HG03432 (cell line): ENCODE results near the gene OPA1.

Experiments
- ATAC-seq: cut with Tn5 transposase; IDR thresholded peaks from one replicate; pipeline ENCODE4 v1.9.1; 2021; ENCODE audit warnings: mild to moderate bottlenecking, moderate library complexity; ENCODE audit not compliant: unreplicated experiment

OPA1 gene

DNA sequence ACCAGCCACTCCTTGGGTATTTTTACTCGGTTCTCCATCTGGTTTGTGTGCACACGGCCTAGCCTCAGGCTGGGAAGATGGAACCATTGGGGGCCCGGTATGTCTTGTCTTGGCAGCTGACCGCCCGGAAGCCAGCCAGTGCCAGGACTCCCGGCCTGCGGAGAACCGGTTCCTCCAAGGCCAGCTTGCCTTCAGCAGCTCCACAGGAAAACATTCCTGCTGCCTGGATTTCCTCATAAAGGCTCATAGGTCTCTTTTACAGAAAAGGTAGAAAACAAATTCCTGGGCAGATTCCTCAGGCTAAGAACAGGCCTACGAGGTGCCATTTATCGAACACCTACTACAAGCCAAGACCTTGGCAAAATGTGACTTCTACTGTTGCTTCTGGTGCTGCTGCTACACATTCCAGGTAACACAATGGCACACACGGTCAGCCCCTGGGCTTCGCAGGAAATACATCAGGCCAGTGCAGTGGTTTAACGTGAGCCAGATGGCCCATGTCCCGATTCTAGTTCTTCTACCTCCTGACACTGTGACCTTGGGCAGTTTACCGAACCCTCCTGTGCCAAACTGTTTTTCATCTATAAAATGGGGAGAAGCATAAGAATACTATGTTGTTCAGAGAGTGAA, 141.8 kb downstream of the OPA1 start:
- no peak for ATAC-seq

DNA sequence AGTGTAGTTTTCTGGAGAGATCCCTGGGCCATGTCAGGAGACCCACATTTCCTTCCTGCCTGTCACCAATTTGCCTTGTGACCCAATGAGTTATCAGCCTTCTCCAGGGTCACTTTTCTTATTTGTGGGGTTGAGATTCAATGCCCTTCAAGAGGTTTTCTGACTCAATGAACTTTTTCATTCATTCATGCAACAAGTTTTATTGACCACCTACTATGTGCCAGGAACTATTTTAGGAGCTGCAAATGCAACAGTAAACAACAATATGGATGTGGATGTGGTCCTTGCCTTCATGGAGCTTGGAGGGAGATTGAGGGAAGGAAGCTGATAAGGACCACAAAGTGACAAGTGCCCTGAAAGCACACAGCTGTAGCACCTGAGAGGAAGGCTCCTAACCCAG, 142.8 kb downstream of the OPA1 start:
- ATAC-seq = no peak

DNA sequence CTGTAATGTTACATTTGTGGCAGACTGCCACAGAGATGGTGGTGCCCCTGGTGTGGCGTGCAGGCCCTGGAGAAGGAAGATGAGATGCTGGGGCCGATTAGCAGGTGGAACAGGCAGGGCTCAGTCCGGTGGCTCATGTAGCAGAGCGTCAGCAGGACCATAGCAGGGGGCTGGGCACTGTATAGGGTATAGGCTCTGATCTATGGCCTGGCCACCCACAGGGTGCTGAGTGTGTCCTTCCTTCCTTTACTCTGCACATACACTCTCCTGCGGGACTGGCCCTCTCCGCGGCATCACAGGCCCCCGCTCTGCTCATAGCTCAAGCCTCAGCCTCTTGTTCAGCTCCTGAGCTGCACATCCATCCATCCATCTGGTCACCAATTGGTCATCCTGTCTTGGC, 143.6 kb downstream of the OPA1 start:
- no peak for ATAC-seq

DNA sequence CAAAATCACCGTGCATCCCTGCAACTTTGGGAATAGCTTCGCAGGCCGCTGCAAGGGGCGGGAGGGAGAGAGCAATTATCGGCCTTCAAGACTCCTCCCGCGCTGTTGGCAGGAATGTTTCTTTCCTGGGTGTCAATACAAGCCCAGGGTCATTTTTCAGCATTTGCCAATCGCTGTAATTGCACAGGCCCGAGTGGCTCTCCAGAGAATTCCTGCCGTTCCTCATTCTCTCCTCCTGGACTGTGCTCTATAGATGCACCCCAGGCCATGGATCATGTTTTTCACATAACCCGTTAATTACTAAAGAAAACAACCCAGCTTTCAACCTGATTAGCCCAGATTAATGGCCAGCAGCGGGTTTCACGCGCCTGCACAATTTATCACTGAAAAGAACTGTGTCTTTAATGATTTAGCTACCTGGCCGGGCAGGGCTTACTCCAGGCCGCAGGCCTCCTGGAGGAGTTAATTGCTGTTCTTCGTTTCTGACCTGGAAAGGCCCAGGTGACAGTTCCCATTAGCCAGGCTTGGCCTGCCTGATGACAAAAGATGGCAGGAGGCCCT, 144.3 kb downstream of the OPA1 start:
- no peak for ATAC-seq

DNA sequence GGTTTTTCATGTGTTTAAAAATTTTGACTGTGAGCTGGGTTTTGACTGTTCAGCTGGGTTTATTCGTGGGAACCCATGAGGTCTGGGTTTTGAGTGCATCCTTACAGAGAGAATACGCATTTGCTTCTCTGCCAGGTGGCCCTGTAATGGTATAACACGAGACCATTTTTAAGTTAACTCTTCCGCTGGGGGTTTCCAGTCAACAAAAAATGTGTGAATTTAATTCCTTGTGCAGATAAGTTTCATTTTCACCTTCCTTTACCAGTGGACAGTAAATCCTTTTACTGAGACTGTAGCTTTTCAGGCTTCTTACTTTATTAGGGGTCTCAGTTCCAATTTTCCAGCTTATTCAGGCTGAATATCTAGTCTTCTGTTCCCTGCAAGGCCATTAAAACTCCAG, 149.6 kb downstream of the OPA1 start:
- peak; percentile 50 for ATAC-seq

DNA sequence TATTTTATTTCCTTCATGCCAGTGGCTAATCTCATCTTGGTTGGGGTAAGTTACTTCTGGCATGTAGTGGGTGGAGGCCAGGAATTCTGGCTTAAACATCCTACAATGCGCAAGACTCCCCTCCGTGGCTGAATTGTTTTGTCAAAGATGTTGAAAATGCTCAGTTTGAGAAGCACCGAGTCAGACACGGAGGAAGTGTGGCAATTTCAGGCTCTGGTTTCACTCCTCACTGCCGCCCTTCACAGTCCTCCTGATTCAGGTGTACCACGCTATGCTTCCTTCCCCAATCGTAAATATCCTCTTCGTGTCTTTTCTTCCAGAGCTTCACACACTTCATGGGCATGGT, 150.7 kb downstream of the OPA1 start:
- peak; percentile 75 for ATAC-seq

DNA sequence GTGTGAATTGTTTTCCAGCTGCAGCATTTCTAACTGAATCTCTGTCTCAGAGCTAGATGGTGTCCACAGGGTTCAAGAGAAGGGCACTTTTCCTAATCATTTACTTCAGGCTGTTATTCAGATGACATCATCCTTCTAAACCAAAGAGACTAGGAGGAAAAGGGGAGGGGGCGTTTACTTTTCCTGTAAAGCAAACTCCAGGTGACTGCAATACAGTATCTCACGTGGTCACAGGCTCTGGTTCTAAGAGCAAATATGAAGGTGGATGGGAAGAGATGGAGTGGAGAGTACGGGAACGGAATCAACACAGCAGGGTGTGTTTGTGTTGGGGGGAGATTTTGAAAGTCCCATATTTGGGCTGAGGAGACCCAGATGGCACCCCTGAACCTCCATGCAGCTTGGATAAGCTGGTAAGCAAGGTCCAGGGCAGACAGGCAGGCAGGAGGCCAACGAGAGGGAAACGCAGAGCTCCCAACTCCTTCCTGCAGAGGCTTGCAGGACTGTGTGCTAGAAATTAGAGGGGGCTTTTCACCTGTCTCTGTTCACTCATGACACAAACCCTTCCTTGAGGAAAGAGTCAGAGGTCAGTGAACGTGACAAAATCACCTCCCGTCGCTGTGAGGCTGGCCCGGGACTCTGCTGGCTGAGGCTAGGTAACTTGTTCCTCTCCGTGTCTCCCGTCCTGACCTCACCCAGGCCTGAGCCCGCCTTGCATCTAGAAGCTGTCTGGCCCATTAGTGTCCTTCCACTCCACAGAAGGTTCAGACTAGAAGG, 151.2 kb downstream of the OPA1 start:
- peak; percentile 26 for ATAC-seq

DNA sequence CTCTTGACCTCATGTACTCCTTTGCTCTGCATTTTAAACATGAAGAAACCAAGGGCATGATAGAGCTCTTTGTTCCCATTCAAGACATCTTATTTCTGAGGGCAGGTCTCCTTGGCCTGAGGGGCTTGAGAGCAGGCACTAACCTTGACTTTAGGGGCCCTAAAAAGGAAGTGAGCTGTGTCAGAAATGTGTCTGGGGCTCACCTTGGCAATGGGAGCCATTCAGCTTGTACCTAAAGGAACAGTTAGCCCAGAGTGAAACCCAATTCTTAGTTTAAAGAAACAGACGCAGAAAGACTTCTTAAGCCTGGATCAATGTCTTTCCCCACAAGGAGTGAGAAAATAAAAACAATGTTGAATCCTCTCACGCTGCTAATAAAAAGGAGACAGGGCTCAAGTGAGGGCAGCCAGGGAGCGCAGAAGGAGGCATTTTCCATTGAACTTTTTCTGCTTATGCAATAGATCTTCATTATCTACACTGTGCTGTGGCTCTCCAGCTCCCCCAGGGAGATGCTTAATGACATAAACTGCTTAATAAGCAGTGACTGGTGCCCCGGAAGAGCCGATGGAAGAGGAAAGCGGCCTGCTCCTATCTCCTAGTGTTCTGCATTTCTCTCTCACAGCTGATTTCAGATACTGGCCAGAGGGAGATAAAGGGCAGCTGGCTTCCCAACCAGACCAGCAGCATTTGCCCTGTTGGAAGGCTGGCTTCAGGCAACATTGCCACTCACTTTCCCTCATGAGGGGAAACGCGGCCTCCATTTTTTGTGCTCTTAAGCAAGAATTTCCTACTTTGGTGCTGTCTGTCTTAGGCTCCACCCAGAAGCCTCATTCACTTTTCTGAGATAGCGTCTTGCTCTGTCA, 152.0 kb downstream of the OPA1 start:
- no peak for ATAC-seq

DNA sequence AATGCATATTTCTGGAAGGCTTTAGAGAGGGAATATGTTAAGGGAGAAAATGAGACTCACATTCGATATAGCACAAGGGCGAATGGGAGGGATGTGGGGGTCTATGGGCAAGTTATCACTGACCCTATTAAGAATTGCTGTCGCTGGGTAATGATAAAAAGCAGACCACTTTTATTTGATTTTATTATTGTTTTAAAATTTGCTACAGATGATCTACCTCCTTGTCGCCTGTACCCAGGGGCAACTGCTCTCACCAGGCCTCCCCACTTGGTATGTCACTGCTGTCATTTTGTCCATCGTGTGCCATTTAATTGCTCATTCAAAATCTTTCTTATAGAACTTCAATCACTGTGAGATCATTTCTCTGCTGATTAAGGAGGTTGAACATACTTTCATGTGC, 153.8 kb downstream of the OPA1 start:
- no peak for ATAC-seq
